HL-60 (cell line): ENCODE results near the gene LRMDA.

Source experiments
- DNase-seq, 2 experiments: peaks; one replicate each; pipeline ENCODE4 v3.0.0-alpha.2; 2010 to 2020; ENCODE audit warnings: low read depth in 1 of 2, low spot score in 1 of 2
- H3K27ac ChIP-seq: fragments of 250-450 bp; sonication (Bioruptor Pico); replicated peaks from 2 replicates; pipeline ENCODE4 v1.5.1; 2020; ENCODE audit warnings: mild to moderate bottlenecking, moderate library complexity
- H3K27me3 ChIP-seq: fragments of 250-450 bp; sonication (Bioruptor Pico); 2 replicates; pipeline ENCODE4 v1.5.1; 2021; ENCODE audit warnings: mild to moderate bottlenecking, moderate library complexity; ENCODE audit not compliant: insufficient read depth, poor library complexity, severe bottlenecking
- H3K4me3 ChIP-seq: replicated peaks from 2 replicates; pipeline ENCODE4 v1.5.1; 2011; ENCODE audit warnings: mild to moderate bottlenecking, control low read depth, low read length; ENCODE audit not compliant: insufficient read depth
- CTCF ChIP-seq: IDR thresholded peaks from one replicate; pipeline ENCODE4 v1.5.1; 2011; ENCODE audit warnings: low read length, control low read depth, inconsistent platforms; ENCODE audit not compliant: insufficient read depth
- GABPA ChIP-seq: IDR thresholded peaks from 2 replicates; pipeline ENCODE4 v1.6.1; 2012; ENCODE audit warnings: low read depth
- POLR2AphosphoS5 ChIP-seq: IDR thresholded peaks from 2 replicates; pipeline ENCODE4 v1.6.1; 2012; ENCODE audit warnings: low read depth
- SPI1 ChIP-seq: IDR thresholded peaks from 2 replicates; pipeline ENCODE4 v1.6.1; 2012; ENCODE audit warnings: low read depth, mild to moderate bottlenecking, borderline replicate concordance
- TF ChIP-seq, protein P1 (sequence below): IDR thresholded peaks from 2 replicates; pipeline ENCODE4 v1.6.1; 2012; ENCODE audit warnings: low read depth; ENCODE audit not compliant: insufficient replicate concordance

LRMDA gene

GRCh38 chr10:76074659-76075058, 643.2 kb downstream of the LRMDA start:
- TF ChIP-seq POLR2AphosphoS5 (no peak), GABPA (no peak), CTCF (no peak), SPI1 (no peak)
- TF ChIP-seq, protein P1, sequence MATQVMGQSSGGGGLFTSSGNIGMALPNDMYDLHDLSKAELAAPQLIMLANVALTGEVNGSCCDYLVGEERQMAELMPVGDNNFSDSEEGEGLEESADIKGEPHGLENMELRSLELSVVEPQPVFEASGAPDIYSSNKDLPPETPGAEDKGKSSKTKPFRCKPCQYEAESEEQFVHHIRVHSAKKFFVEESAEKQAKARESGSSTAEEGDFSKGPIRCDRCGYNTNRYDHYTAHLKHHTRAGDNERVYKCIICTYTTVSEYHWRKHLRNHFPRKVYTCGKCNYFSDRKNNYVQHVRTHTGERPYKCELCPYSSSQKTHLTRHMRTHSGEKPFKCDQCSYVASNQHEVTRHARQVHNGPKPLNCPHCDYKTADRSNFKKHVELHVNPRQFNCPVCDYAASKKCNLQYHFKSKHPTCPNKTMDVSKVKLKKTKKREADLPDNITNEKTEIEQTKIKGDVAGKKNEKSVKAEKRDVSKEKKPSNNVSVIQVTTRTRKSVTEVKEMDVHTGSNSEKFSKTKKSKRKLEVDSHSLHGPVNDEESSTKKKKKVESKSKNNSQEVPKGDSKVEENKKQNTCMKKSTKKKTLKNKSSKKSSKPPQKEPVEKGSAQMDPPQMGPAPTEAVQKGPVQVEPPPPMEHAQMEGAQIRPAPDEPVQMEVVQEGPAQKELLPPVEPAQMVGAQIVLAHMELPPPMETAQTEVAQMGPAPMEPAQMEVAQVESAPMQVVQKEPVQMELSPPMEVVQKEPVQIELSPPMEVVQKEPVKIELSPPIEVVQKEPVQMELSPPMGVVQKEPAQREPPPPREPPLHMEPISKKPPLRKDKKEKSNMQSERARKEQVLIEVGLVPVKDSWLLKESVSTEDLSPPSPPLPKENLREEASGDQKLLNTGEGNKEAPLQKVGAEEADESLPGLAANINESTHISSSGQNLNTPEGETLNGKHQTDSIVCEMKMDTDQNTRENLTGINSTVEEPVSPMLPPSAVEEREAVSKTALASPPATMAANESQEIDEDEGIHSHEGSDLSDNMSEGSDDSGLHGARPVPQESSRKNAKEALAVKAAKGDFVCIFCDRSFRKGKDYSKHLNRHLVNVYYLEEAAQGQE = no peak
- no peak overlapping the region for H3K4me3 ChIP-seq
- no peak overlapping the region for H3K27ac ChIP-seq
- DNase-seq = no peak
- H3K27me3 ChIP-seq = no peaks in the 10 kb centered on the region

DNA sequence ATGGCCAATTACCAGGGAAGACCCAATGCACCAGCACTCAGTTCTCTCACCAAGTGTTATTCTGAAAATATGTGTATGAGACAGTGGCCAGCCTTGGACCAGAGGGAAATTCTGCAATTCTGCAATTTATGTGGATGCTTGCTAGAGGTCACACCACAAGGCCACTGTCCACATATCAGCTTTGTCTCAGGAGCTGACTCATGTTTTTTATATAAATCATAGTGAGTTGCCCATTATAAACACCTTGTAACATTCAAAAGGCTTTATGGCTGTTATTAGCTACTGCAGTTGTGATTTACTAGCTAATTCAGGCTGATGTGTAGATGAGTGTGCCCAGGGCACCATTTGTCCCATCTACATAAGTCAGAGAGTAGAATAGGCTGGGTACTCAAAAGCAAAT, 649.0 kb downstream of the LRMDA start:
- no peak overlapping the region for H3K27ac ChIP-seq
- TF ChIP-seq POLR2AphosphoS5 (no peak), GABPA (no peak), SPI1 (no peak), CTCF (no peak)
- TF ChIP-seq, protein P1 = no peak
- no peak for DNase-seq
- no peak overlapping the region for H3K4me3 ChIP-seq
- H3K27me3 ChIP-seq = no peaks in the 10 kb centered on the region

- no peak for DNase-seq
- no peak overlapping the region for H3K4me3 ChIP-seq
- no peak for TF ChIP-seq GABPA
- TF ChIP-seq, protein P1 = no peak
- no peak for TF ChIP-seq POLR2AphosphoS5
- TF ChIP-seq CTCF = no peak
- H3K27ac ChIP-seq = no peak overlapping the region
- no peaks in the 10 kb centered on the region for H3K27me3 ChIP-seq
These were observed 649.6 kb downstream of the LRMDA start for GRCh38 chr10:76080991-76081390.
